Mammary epithelial cell (primary cell): ENCODE data around the gene ALOX5.

Experiments
- EZH2 ChIP-seq: IDR thresholded peaks from 2 replicates; pipeline ENCODE4 v1.6.1; 2012; ENCODE audit warnings: low read length, inconsistent platforms, borderline replicate concordance
- TF ChIP-seq, protein P1 (sequence below), 2 donors: IDR thresholded peaks in 1 of 2; conservative IDR thresholded peaks in 1 of 2; 2 replicates each; pipeline ENCODE4 v1.5.1; 2011 to 2012; ENCODE audit warnings: inconsistent platforms in 2 of 2, low read length in 2 of 2, mild to moderate bottlenecking in 2 of 2, control low read depth in 1 of 2, low read depth in 1 of 2; ENCODE audit not compliant: insufficient read depth in 1 of 2; ENCODE audit errors: extremely low read depth in 1 of 2

DNA sequence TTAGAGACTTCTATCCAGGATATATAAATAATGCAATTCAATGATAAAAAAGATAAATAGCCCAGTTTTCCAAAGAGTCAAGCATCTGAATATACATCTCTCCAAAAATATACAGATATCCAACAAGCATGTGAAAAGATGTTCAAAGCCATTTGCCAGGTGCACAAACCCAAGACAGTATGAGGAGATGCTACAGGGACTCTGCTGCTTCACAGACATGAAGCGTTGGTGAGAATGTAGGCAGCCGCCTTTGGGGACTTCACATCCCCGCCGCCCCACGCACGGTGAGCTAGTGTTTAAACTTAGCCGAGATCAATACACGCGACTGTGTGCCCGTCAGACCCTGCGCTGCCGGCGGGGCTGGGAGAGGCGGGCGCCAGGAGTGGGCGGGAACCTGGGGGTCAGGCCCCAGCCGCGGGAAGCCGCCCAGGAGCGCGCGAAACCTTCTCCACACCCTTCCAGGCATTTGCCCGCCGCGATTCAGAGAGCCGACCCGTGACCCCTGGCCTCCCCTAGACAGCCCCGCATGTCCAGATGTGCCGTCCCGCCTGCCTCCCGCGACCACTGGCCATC, 927 bp upstream of the ALOX5 start:
- TF ChIP-seq, protein P1, sequence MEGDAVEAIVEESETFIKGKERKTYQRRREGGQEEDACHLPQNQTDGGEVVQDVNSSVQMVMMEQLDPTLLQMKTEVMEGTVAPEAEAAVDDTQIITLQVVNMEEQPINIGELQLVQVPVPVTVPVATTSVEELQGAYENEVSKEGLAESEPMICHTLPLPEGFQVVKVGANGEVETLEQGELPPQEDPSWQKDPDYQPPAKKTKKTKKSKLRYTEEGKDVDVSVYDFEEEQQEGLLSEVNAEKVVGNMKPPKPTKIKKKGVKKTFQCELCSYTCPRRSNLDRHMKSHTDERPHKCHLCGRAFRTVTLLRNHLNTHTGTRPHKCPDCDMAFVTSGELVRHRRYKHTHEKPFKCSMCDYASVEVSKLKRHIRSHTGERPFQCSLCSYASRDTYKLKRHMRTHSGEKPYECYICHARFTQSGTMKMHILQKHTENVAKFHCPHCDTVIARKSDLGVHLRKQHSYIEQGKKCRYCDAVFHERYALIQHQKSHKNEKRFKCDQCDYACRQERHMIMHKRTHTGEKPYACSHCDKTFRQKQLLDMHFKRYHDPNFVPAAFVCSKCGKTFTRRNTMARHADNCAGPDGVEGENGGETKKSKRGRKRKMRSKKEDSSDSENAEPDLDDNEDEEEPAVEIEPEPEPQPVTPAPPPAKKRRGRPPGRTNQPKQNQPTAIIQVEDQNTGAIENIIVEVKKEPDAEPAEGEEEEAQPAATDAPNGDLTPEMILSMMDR (conservative IDR thresholded peaks at IDR 0.05 in 1 of 2, IDR thresholded peaks at IDR 0.05 in 1 of 2; ENCODE audit: extremely low read depth in 1 of 2, insufficient read depth in 1 of 2, low read depth in 1 of 2, low read length in 2 of 2), result no peak
- TF ChIP-seq EZH2, result peak; percentile 71
